ACC112 (cell line): Measurements from ENCODE around the gene TMC8.
"Not testable (repeated sequence)": the region's sequence is repeated elsewhere in the genome, so short reads cannot be mapped to it uniquely, and the experiment has no call there.

ENCODE experiments used
- H2AFZ ChIP-seq: fragments of 200-600 bp; sonication (generic); one replicate; pipeline ENCODE4 v1.6.0; 2017; ENCODE audit warnings: antibody characterized with exemption, low read length; ENCODE audit not compliant: unreplicated experiment
- H3K27ac ChIP-seq: fragments of 200-600 bp; sonication (generic); 2 replicates; pipeline ENCODE4 v1.5.1; 2014; ENCODE audit warnings: low read depth, mild to moderate bottlenecking, antibody characterized with exemption, low read length, moderate library complexity
- H3K27me3 ChIP-seq: fragments of 200-600 bp; sonication (generic); 2 replicates; pipeline ENCODE4 v1.6.1; 2014; ENCODE audit warnings: mild to moderate bottlenecking, antibody characterized with exemption, low read length, moderate library complexity, mixed read lengths; ENCODE audit not compliant: insufficient read depth
- H3K36me3 ChIP-seq: fragments of 200-600 bp; sonication (generic); 2 replicates; pipeline ENCODE4 v1.6.1; 2016; ENCODE audit warnings: mild to moderate bottlenecking, antibody characterized with exemption, low read length, moderate library complexity, mixed read lengths; ENCODE audit not compliant: insufficient read depth
- H3K4me1 ChIP-seq: fragments of 200-600 bp; sonication (generic); one replicate; pipeline ENCODE4 v1.6.1; 2016; ENCODE audit warnings: low read length, mixed read lengths; ENCODE audit not compliant: insufficient read depth, unreplicated experiment, control insufficient read depth
- H3K4me3 ChIP-seq: fragments of 200-600 bp; sonication (generic); 2 replicates; pipeline ENCODE4 v1.5.1; 2014; ENCODE audit warnings: mild to moderate bottlenecking, low read depth, low read length
- H3K79me2 ChIP-seq: fragments of 200-600 bp; sonication (generic); one replicate; pipeline ENCODE4 v1.6.0; 2016; ENCODE audit warnings: low read length; ENCODE audit not compliant: control insufficient read depth, unreplicated experiment, insufficient read depth

TMC8 gene

GRCh38 chr17:78130437-78131101 lies at the start of gene TMC8:
TMC8 (plus strand) TSS chr17:78130771; CDS start chr17:78131589, 818 bp downstream.
- H2AFZ ChIP-seq = no peak within 1 kb of the TSS
- no peak within 1 kb of the TSS for H3K4me3 ChIP-seq
- H3K27ac ChIP-seq = no peak within 1 kb of the TSS

GRCh38 chr17:78081551-78081950 lies 49.0 kb upstream of the TMC8 start:
- H3K27ac ChIP-seq = no peak overlapping the region
- no peaks in the 10 kb centered on the region for H3K79me2 ChIP-seq
- no peak overlapping the region for H3K4me3 ChIP-seq
- H3K27me3 ChIP-seq = no peaks in the 10 kb centered on the region
- H3K4me1 ChIP-seq = no peaks in the 10 kb centered on the region
- no peaks in the 10 kb centered on the region for H3K36me3 ChIP-seq
- no peak overlapping the region for H2AFZ ChIP-seq

More at GRCh38 chr17:78130437-78131101, at the start of gene TMC8:
- Histone ChIP-seq H3K4me1 (no peaks in the 10 kb centered on the region), H3K27me3 (peaks cover 26% of the 10 kb centered on the region; the same call in 1 of the 2 replicates), H3K79me2 (no peaks in the 10 kb centered on the region), H3K36me3 (no peaks in the 10 kb centered on the region)

GRCh38 chr17:78082355-78082872 lies 48.2 kb upstream of the TMC8 start:
- H3K27me3 ChIP-seq, H3K4me1 ChIP-seq, H2AFZ ChIP-seq, H3K27ac ChIP-seq, H3K79me2 ChIP-seq, H3K36me3 ChIP-seq, H3K4me3 ChIP-seq: not testable (repeated sequence)

- no peaks in the 10 kb centered on the region for H3K79me2 ChIP-seq
- H3K4me3 ChIP-seq = no peak overlapping the region
- H3K27me3 ChIP-seq = no peaks in the 10 kb centered on the region
- H3K4me1 ChIP-seq = no peaks in the 10 kb centered on the region
- no peak overlapping the region for H3K27ac ChIP-seq
- no peaks in the 10 kb centered on the region for H3K36me3 ChIP-seq
- no peak overlapping the region for H2AFZ ChIP-seq
Observed at GRCh38 chr17:78082988-78083387, 47.6 kb upstream of the TMC8 start.

- Histone ChIP-seq H3K79me2 (no peaks in the 10 kb centered on the region), H3K27ac (no peak overlapping the region), H3K36me3 (no peaks in the 10 kb centered on the region), H2AFZ (no peak overlapping the region), H3K4me3 (no peak overlapping the region), H3K27me3 (no peaks in the 10 kb centered on the region), H3K4me1 (no peaks in the 10 kb centered on the region)
Observed at GRCh38 chr17:78086740-78087139, 43.8 kb upstream of the TMC8 start.

GRCh38 chr17:78088529-78088928 lies 42.0 kb upstream of the TMC8 start:
- Histone ChIP-seq H2AFZ (no peak overlapping the region), H3K79me2 (no peaks in the 10 kb centered on the region), H3K27ac (no peak overlapping the region), H3K4me1 (no peaks in the 10 kb centered on the region), H3K4me3 (no peak overlapping the region), H3K36me3 (no peaks in the 10 kb centered on the region), H3K27me3 (no peaks in the 10 kb centered on the region)

GRCh38 chr17:78089576-78090281 lies 40.8 kb upstream of the TMC8 start:
- H2AFZ ChIP-seq = no peak overlapping the region
- no peaks in the 10 kb centered on the region for H3K79me2 ChIP-seq
- no peaks in the 10 kb centered on the region for H3K36me3 ChIP-seq
- H3K4me1 ChIP-seq = no peaks in the 10 kb centered on the region
- H3K4me3 ChIP-seq = no peak overlapping the region
- H3K27me3 ChIP-seq = no peaks in the 10 kb centered on the region
- no peak overlapping the region for H3K27ac ChIP-seq

GRCh38 chr17:78092794-78093324 lies 37.7 kb upstream of the TMC8 start:
- Histone ChIP-seq H3K36me3 (no peaks in the 10 kb centered on the region), H3K27ac (no peak overlapping the region), H2AFZ (no peak overlapping the region), H3K4me1 (no peaks in the 10 kb centered on the region), H3K79me2 (no peaks in the 10 kb centered on the region), H3K4me3 (no peak overlapping the region), H3K27me3 (no peaks in the 10 kb centered on the region)

GRCh38 chr17:78095035-78095434 lies 35.5 kb upstream of the TMC8 start:
- Histone ChIP-seq H2AFZ (no peak overlapping the region), H3K36me3 (peaks cover 8% of the 10 kb centered on the region; the same call in 1 of the 2 replicates), H3K79me2 (no peaks in the 10 kb centered on the region), H3K4me1 (no peaks in the 10 kb centered on the region), H3K27ac (no peak overlapping the region), H3K4me3 (no peak overlapping the region), H3K27me3 (no peaks in the 10 kb centered on the region)

- no peaks in the 10 kb centered on the region for H3K79me2 ChIP-seq
- no peaks in the 10 kb centered on the region for H3K4me1 ChIP-seq
- H3K36me3 ChIP-seq = peaks cover 9% of the 10 kb centered on the region; the same call in 1 of the 2 replicates
- H3K27me3 ChIP-seq = no peaks in the 10 kb centered on the region
- no peak overlapping the region for H3K27ac ChIP-seq
- no peak overlapping the region for H3K4me3 ChIP-seq
- no peak overlapping the region for H2AFZ ChIP-seq
Observed at GRCh38 chr17:78096093-78096492, 34.5 kb upstream of the TMC8 start.
